HepG2 (cell line): Measurements from ENCODE around the gene S100A9. TPM values are rescaled to one million over a fixed set of nuclear protein-coding genes. Genes with fewer than 3 reads are reported as not detected.

Experiments
- ATF7 ChIP-seq, 2 experiments: fragments of 450-650 bp in 1 of 2; sonication (generic) in 1 of 2; formaldehyde crosslinking in 1 of 2; IDR thresholded peaks; 2 replicates each; pipeline versions ENCODE4 v1.4.0 to v1.6.1; 2016 to 2020; ENCODE audit warnings: antibody characterized with exemption in 1 of 2, mild to moderate bottlenecking in 1 of 2, missing genetic modification reagents in 1 of 2
- BRCA1 ChIP-seq: sonication (generic); formaldehyde crosslinking; IDR thresholded peaks from 2 replicates; pipeline ENCODE4 v1.4.0; 2020; ENCODE audit warnings: missing genetic modification reagents
- CHD2 ChIP-seq: IDR thresholded peaks from 2 replicates; pipeline ENCODE4 v1.6.1; 2011; ENCODE audit warnings: low read depth, low read length, improper control_type of control experiment
- FOXM1 ChIP-seq: sonication (generic); formaldehyde crosslinking; IDR thresholded peaks from 2 replicates; pipeline ENCODE4 v1.5.0; 2020; ENCODE audit warnings: missing genetic modification reagents
- NKX3-1 ChIP-seq: sonication (generic); formaldehyde crosslinking; IDR thresholded peaks from 2 replicates; pipeline ENCODE4 v1.5.0; 2020; ENCODE audit warnings: missing genetic modification reagents
- SATB2 ChIP-seq: sonication (generic); formaldehyde crosslinking; IDR thresholded peaks from 2 replicates; pipeline ENCODE4 v1.5.0; 2020; ENCODE audit warnings: missing genetic modification reagents
- STAG1 ChIP-seq: sonication (generic); formaldehyde crosslinking; IDR thresholded peaks from 2 replicates; pipeline ENCODE4 v1.4.0; 2020; ENCODE audit warnings: missing genetic modification reagents
- THYN1 ChIP-seq: sonication (generic); formaldehyde crosslinking; IDR thresholded peaks from 2 replicates; pipeline ENCODE4 v1.8.1; 2023; ENCODE audit warnings: low read depth, mild to moderate bottlenecking, moderate library complexity, missing genetic modification reagents, borderline replicate concordance
- ZBTB20 ChIP-seq: sonication (generic); formaldehyde crosslinking; IDR thresholded peaks from 2 replicates; pipeline ENCODE4 v1.8.1; 2023; ENCODE audit warnings: missing genetic modification reagents, low read depth, mild to moderate bottlenecking, borderline replicate concordance
- ZNF484 ChIP-seq: sonication (generic); formaldehyde crosslinking; IDR thresholded peaks from 2 replicates; pipeline ENCODE4 v1.5.1; 2020; ENCODE audit warnings: mild to moderate bottlenecking, low read depth, missing genetic modification reagents, borderline replicate concordance
- ZNF543 ChIP-seq: sonication (generic); formaldehyde crosslinking; IDR thresholded peaks from 2 replicates; pipeline ENCODE4 v1.4.0; 2020; ENCODE audit warnings: mild to moderate bottlenecking, missing genetic modification reagents
- ZSCAN30 ChIP-seq: sonication (generic); formaldehyde crosslinking; IDR thresholded peaks from 2 replicates; pipeline ENCODE4 v1.5.0; 2020; ENCODE audit warnings: mild to moderate bottlenecking, missing genetic modification reagents
- polyA plus RNA-seq, 8 experiments: library from polyadenylated mRNA; depleted of rRNA in 3 of 8; stranded (reverse) in 7 of 8; unstranded in 1 of 8; fragments of >200 nt; fragmentation: Illumina TruSeq in 4 of 8; extraction: Trizol in 4 of 8; gene quantifications; 2 replicates each; pipeline versions ENCODE4 v1.2.1 to v1.2.3, GENCODE V29; 2011 to 2016; ENCODE audit warnings: low read depth in 4 of 8, missing spikeins in 1 of 8, mixed read lengths in 1 of 8; ENCODE audit not compliant: insufficient read depth in 1 of 8
- total RNA-seq, 5 experiments: library from RNA; depleted of rRNA; stranded (reverse); fragments of >200 nt; fragmentation: Illumina TruSeq; extraction: Trizol; gene quantifications; 2 replicates each; pipeline ENCODE4 v1.2.3, GENCODE V29; 2016; ENCODE audit warnings: low read depth in 1 of 5
- TF ChIP-seq, protein P1 (sequence below): sonication (generic); formaldehyde crosslinking; IDR thresholded peaks from 2 replicates; pipeline ENCODE4 v1.5.0; 2020; ENCODE audit warnings: mild to moderate bottlenecking, missing genetic modification reagents, moderate library complexity
- TF ChIP-seq, protein P2 (sequence below): sonication (generic); formaldehyde crosslinking; IDR thresholded peaks from 2 replicates; pipeline ENCODE4 v1.5.1; 2020; ENCODE audit warnings: mild to moderate bottlenecking, missing genetic modification reagents, moderate library complexity
- TF ChIP-seq, protein P3 (sequence below): sonication (generic); formaldehyde crosslinking; IDR thresholded peaks from 2 replicates; pipeline ENCODE4 v1.4.0; 2020; ENCODE audit warnings: missing genetic modification reagents
- TF ChIP-seq, protein P4 (sequence below): sonication (generic); formaldehyde crosslinking; IDR thresholded peaks from 2 replicates; pipeline ENCODE4 v1.8.0; 2022; ENCODE audit warnings: missing genetic modification reagents, mild to moderate bottlenecking, inconsistent platforms, borderline replicate concordance
- TF ChIP-seq, protein P5 (sequence below): sonication (generic); formaldehyde crosslinking; IDR thresholded peaks from 2 replicates; pipeline ENCODE4 v1.4.0; 2020; ENCODE audit warnings: missing genetic modification reagents, borderline replicate concordance

The S100A9 gene
- total and polyA plus RNA-seq, 2 of the 13 experiments (the other 11 are each of a cell fraction or from before 2014, with no cell fraction given) = 0.31 to 0.69 TPM

DNA sequence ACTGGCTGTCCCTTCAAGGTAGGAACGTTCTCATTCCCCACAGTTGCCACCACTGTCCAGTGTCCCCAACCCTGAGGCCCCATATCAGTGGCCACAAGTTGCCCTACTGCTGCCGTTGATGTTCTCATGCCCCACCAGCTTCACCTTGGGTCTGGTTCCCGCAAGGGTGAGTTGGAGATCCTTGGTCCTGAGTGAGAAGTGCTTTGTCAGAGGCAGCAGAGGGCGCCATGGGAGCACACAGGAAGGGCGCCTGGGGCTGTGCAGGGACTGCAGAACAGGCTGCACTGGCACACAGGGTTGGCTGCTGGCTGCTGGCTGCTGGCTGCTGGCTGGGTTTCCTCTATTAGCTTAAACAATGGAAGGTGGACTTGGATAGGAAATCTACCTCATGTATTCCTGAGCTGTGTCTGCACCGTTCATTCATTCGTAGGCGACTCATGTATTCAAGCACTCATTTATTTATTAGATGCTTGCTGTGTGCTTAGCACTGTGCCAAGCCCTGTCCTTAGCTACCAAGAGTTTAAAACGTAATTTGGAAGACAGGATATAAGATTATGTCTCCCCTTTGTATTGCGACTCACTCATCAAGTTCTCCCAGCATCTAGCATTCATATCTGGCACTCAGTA is 2.1 kb upstream of the S100A9 start (continued):
- TF ChIP-seq, protein P1, sequence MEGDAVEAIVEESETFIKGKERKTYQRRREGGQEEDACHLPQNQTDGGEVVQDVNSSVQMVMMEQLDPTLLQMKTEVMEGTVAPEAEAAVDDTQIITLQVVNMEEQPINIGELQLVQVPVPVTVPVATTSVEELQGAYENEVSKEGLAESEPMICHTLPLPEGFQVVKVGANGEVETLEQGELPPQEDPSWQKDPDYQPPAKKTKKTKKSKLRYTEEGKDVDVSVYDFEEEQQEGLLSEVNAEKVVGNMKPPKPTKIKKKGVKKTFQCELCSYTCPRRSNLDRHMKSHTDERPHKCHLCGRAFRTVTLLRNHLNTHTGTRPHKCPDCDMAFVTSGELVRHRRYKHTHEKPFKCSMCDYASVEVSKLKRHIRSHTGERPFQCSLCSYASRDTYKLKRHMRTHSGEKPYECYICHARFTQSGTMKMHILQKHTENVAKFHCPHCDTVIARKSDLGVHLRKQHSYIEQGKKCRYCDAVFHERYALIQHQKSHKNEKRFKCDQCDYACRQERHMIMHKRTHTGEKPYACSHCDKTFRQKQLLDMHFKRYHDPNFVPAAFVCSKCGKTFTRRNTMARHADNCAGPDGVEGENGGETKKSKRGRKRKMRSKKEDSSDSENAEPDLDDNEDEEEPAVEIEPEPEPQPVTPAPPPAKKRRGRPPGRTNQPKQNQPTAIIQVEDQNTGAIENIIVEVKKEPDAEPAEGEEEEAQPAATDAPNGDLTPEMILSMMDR (CRISPR knock-in tag) = peak; percentile 81
- TF ChIP-seq CHD2 (no peak), ZNF484 (CRISPR knock-in tag) (peak; percentile 98), SATB2 (CRISPR knock-in tag) (no peak), STAG1 (CRISPR knock-in tag) (peak; percentile 67), ZBTB20 (CRISPR knock-in tag) (no peak), NKX3-1 (CRISPR knock-in tag) (no peak), FOXM1 (CRISPR knock-in tag) (no peak), BRCA1 (CRISPR knock-in tag) (no peak), THYN1 (CRISPR knock-in tag) (no peak), ZSCAN30 (no peak), ATF7 (IDR thresholded peaks at IDR 0.05) (no peak), ATF7 (CRISPR knock-in tag; IDR thresholded peaks at IDR 0.05) (no peak), ZNF543 (no peak)
- TF ChIP-seq, protein P2, sequence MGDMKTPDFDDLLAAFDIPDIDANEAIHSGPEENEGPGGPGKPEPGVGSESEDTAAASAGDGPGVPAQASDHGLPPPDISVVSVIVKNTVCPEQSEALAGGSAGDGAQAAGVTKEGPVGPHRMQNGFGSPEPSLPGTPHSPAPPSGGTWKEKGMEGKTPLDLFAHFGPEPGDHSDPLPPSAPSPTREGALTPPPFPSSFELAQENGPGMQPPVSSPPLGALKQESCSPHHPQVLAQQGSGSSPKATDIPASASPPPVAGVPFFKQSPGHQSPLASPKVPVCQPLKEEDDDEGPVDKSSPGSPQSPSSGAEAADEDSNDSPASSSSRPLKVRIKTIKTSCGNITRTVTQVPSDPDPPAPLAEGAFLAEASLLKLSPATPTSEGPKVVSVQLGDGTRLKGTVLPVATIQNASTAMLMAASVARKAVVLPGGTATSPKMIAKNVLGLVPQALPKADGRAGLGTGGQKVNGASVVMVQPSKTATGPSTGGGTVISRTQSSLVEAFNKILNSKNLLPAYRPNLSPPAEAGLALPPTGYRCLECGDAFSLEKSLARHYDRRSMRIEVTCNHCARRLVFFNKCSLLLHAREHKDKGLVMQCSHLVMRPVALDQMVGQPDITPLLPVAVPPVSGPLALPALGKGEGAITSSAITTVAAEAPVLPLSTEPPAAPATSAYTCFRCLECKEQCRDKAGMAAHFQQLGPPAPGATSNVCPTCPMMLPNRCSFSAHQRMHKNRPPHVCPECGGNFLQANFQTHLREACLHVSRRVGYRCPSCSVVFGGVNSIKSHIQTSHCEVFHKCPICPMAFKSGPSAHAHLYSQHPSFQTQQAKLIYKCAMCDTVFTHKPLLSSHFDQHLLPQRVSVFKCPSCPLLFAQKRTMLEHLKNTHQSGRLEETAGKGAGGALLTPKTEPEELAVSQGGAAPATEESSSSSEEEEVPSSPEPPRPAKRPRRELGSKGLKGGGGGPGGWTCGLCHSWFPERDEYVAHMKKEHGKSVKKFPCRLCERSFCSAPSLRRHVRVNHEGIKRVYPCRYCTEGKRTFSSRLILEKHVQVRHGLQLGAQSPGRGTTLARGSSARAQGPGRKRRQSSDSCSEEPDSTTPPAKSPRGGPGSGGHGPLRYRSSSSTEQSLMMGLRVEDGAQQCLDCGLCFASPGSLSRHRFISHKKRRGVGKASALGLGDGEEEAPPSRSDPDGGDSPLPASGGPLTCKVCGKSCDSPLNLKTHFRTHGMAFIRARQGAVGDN (CRISPR knock-in tag) = no peak
- TF ChIP-seq, protein P3, sequence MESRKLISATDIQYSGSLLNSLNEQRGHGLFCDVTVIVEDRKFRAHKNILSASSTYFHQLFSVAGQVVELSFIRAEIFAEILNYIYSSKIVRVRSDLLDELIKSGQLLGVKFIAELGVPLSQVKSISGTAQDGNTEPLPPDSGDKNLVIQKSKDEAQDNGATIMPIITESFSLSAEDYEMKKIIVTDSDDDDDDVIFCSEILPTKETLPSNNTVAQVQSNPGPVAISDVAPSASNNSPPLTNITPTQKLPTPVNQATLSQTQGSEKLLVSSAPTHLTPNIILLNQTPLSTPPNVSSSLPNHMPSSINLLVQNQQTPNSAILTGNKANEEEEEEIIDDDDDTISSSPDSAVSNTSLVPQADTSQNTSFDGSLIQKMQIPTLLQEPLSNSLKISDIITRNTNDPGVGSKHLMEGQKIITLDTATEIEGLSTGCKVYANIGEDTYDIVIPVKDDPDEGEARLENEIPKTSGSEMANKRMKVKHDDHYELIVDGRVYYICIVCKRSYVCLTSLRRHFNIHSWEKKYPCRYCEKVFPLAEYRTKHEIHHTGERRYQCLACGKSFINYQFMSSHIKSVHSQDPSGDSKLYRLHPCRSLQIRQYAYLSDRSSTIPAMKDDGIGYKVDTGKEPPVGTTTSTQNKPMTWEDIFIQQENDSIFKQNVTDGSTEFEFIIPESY (CRISPR knock-in tag) = no peak
- TF ChIP-seq, protein P4, sequence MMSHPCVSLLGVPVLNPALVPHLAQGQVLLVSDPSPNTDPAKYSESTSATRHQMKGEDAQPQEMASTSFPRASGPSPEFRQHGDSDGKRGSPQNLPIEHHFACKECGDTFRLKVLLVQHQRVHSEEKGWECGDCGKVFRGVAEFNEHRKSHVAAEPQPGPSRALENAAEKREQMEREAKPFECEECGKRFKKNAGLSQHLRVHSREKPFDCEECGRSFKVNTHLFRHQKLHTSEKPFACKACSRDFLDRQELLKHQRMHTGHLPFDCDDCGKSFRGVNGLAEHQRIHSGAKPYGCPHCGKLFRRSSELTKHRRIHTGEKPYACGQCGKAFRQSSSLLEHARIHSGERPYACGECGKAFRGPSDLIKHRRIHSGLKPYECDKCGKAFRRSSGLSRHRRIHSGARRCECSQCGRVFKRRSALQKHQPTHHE = no peak
- TF ChIP-seq, protein P5, sequence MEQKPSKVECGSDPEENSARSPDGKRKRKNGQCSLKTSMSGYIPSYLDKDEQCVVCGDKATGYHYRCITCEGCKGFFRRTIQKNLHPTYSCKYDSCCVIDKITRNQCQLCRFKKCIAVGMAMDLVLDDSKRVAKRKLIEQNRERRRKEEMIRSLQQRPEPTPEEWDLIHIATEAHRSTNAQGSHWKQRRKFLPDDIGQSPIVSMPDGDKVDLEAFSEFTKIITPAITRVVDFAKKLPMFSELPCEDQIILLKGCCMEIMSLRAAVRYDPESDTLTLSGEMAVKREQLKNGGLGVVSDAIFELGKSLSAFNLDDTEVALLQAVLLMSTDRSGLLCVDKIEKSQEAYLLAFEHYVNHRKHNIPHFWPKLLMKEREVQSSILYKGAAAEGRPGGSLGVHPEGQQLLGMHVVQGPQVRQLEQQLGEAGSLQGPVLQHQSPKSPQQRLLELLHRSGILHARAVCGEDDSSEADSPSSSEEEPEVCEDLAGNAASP = no peak
